CD4-positive, alpha-beta T cell treated with Interleukin-1 beta for 1 hour (primary cell): Measurements from ENCODE around the gene SLC15A5.
A peak's percentile ranks its signal among the peaks of the same experiment; 100 is the strongest.

Experiments used
- DNase-seq, 2 donors: peaks; one replicate each; pipeline ENCODE4 v3.0.0-alpha.2; 2020 to 2022

SLC15A5 gene

DNA sequence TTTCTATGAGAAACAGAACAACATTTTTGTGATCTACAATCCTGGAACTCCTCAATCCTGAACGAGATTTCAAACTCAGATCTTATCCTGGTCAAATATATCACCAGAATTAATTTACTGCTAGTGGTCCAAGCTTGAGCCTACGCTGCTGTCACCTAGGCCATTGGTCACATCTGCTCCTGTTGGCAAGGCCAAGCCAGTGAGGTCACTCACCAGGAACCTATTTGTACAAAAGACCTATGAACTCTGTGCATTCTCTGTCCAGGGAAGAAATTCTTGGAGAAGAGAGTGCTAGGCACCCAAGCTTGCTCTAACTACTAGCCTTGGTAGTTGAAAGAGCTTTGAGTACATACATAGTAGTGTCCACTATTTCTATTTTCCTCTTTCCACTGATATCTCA is 106.1 kb downstream of the SLC15A5 start:
- no peak for DNase-seq

DNA sequence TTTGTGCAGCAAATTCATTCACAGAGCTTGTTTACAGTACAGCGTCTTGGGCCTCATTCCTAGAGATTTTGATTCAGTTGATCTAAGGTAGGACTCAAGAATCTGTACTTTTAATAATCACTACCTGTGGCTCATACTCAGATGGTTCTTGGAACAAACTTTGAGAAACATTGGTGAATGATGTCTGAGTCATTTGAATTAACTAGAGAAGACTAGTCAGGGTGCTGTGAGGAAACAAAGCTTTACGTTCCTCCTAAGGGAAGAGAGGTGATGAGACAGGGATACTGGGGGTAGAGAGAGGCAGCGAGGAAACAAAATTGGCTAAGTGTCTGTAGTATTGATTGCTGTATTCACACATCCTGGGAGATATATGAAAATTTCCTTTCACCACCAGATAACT is 109.4 kb downstream of the SLC15A5 start:
- no peak for DNase-seq

- DNase-seq, result no peak
These were observed 110.7 kb downstream of the SLC15A5 start for GRCh38 chr12:16166563-16167470.

- no peak for DNase-seq
These were observed 112.0 kb downstream of the SLC15A5 start for GRCh38 chr12:16165506-16165905.

DNA sequence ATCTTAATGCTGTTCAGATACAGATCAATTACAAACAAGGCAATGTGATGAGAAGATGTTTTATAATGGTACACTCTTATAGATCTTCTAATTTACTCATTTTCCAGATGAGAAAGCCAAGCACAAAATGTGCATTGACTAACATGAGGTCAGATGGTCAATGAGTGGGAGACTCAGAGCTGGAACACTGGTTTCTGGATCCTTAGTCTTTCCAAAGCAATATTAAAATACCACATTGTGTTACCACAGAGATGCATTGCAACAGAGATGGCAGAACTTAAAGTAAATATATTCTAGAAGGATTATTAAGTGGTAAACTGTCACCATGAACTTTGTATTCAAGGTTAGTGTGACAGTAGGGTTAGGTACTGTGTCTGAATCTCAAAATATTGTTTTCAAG is 113.6 kb downstream of the SLC15A5 start:
- DNase-seq, result no peak

GRCh38 chr12:16163146-16163545 is 114.3 kb downstream of the SLC15A5 start:
- DNase-seq, result no peak

- DNase-seq, result no peak
These were observed 117.9 kb downstream of the SLC15A5 start for GRCh38 chr12:16159571-16159970.

GRCh38 chr12:16158050-16158449 is 119.4 kb downstream of the SLC15A5 start:
- no peak for DNase-seq

DNA sequence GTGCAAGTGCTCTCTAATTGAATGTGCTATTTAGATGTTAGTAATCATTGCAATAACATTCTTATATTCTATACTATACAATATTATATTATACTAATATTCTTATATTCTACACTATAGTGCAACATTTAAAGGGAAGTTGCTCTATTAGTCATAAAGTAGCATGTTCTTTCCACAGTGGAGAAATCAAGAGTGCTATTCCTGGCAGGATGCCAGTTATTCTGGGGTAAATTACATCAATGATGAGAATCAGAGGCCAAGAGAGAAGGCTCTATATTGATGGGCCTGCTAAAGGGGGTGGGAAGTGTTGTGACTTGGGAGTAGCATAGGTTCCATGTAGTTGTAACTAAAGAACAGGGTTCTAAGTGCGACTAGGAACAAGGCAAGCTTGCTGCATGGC is 121.5 kb downstream of the SLC15A5 start:
- peak in 1 of 2 donors; percentile 13 for DNase-seq

DNA sequence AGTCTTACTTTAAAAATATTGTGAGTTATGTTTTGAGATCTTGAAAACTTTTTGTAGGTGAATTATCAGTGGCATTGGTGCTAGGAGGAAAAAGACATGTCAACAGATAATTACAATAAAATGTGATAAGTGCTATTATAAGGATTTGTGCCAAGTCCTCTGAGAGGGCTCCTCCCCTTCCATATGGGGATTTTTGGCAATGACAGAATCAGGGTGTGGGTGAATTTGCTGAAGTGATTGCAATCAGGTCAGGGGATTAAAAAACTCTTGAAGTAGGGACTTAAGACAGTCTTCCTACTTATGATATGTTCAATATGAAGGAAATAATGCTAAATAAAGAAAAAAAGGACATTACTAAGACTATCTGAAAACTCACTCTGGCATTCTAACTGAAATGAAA is 122.5 kb downstream of the SLC15A5 start:
- no peak for DNase-seq

- DNase-seq, result no peak
These were observed 124.4 kb downstream of the SLC15A5 start for GRCh38 chr12:16152885-16153673.

GRCh38 chr12:16150276-16150675 is 127.2 kb downstream of the SLC15A5 start:
- no peak for DNase-seq

DNA sequence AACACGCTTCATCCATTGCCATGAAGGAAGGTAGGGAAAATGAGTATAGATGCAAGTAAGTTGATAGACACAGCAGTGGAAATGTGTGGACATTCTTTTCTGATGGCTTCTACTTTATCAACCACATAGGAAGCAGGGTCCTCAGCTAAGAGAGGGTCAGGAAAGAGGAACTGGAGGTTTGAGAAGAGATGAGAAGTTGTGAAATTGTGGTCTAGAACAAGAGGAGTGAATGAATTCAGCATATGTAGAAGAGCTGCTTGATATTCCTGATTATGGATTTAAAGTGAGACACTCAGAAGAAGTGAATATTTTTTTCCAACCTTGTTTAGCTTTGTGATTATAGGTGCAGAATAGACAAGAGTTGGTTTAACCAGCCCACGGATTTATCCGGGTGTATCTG is 128.5 kb downstream of the SLC15A5 start:
- DNase-seq, result no peak
